Right renal pelvis (tissue), 4 donors: ENCODE measurements around the gene CPAMD8. TPM values are rescaled to one million over a fixed set of nuclear protein-coding genes. Genes with fewer than 3 reads are reported as not detected.

Experiments
- DNase-seq, 4 donors: peaks; one replicate each; pipeline ENCODE4 v3.0.0-alpha.2; 2013; ENCODE audit warnings: low read depth in 4 of 4, low spot score in 3 of 4, missing footprints in 1 of 4
- polyA plus RNA-seq, 4 donors: library from polyadenylated mRNA; unstranded; fragments of 120-200 nt; gene quantifications; one replicate each; pipeline ENCODE4 v1.2.1, GENCODE V29; 2013; ENCODE audit not compliant: insufficient read length in 4 of 4

The CPAMD8 gene
- polyA plus RNA-seq, 4 donors: 35.9 to 50.0 (median 41.7) TPM

DNA sequence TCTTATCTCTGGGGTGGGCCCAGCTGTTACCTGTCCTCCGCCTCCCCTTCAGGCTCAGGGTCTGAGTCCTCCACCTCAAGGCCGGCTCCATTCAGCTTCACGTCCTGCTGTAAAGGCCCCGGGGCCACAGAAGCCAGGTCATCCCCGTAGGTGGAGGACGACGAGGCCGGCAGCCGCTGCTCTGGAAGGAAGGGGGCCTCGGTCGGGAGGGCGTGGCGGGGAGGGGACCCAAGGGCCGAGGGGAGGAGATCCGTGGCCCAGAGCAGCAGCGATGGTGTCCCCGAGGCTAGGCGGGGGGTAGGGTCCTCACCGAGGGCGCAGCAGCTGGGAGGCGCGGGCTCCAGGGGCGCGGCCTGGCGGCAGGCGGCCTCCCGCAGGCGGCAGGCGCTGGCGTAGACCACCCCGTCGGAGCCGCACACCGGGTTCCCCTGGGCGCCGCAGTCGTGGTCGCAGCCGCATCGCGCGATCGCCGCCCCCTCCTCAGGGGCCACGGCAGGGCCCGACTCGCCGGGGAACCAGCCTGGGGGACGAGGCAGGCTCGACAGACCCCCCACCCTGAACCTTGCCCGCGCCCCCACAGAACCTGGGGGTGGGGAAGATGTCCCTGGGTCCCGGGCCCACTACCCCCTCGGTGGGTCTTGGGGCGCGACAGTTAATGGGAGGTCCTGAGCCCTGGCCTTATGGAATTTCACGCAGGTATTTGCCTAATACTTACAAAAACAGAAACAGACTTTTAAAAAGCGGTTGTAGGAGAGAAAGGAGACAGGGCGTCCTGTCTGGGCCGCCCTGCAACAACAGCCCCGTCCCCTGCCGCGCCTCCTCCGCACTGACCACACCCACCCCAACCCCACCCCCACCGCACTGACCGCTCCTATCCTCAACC, 130.2 kb downstream of the CPAMD8 start:
- DNase-seq: no peak

DNA sequence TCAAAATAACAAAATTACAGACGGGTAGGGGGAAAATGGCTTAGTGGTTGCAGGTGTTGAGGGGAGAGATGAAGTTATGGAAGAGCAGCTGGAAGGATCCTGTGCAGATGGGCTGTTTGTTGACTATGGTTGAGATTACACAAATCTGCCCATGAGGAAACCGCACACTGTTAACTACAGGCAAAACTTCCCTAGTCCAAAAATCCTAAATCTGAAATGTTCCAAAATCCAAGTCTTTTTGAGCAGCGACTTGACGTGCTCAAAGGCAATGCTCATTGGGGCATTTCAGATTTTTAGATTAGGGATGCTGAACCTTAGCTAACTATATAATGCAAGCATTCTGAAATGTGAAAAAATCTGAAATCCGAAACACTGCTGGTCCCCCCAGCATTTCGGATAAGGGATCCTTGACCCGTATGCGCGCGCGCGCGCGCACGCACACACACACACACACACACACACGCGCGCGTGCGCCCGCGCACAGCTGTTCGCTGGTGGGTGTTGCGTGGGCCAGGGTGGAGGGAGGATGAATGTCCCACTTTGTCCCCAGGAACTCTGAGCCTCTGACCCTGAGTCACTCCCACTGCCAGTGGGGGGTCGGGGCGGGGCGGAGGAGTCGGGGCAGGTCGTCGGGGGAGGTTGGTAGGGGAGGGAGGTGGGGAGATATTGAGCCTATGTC, 131.0 kb downstream of the CPAMD8 start:
- no peak for DNase-seq

DNA sequence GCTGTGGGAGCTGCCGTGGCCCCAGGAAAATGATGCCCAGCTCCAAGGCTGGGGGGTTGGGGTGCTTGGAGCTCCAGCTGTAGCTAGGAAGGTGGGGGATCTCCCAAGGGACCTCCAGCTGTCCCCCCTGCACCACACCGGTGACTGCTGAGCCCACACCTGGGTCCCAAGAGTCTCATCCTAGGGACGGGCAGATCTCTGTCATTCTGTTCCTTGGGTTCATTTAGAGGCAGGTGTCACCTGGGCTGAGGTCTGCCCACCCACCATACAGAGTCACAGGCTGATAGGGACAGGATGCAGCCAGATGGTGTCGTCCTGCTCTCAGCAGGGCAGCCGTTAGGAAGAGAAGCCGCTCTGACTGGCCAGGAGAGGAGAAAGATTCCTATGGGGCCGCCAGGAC, 132.5 kb downstream of the CPAMD8 start:
- no peak for DNase-seq

DNA sequence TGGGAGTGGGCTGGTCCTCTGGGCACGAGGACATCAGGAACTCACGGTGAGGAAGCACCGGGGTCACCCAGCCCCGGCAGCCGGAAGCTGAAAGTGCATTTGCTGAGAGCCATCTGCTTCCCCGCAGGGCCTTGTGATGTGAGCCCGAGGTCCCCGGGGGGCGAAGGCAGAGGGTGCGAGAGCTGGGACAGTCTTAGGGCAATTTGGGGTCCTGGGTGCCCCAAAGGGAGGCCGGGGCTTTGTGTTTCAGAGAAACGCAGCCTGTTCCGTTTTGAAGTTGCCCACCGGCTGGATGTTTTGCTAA, 133.0 kb downstream of the CPAMD8 start:
- no peak for DNase-seq

DNA sequence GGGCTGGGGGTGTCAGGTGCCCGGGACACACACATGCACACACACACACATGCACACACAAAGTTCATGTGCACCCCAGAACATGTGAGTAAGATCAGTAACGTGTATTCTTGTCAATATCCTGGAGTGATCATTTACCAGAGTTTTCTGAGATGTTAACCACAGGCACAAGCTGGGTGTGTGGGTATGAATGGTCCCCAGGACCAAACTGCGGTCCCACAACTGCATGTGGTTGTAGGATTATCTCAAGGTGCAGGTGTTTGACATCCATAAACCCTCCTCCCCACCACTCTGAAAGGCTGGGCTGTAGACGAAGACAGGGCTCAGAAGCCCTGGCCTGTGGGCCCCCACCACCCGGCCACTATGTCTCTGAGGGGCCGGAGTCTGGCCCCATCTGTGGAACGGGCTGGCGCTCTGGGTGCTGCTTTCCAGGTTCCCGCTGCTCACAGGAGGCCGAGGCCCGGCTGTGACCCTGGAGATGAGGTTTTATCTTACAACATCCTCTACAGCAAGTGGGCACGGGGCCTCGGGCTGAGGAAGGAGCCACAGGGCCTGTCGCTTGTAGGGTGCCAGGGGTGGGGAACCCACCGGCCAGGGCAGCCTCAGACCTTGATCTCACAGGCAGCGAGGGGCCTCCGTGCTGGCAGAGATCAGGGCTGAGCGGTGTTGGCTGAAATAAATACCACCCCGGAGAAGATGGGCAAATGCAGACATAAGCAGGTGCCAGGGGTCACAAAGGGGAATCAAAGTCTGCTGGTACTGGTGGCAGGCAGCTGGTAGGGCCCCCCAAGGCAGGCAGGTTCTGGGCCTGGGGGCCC, 133.5 kb downstream of the CPAMD8 start:
- no peak for DNase-seq

DNA sequence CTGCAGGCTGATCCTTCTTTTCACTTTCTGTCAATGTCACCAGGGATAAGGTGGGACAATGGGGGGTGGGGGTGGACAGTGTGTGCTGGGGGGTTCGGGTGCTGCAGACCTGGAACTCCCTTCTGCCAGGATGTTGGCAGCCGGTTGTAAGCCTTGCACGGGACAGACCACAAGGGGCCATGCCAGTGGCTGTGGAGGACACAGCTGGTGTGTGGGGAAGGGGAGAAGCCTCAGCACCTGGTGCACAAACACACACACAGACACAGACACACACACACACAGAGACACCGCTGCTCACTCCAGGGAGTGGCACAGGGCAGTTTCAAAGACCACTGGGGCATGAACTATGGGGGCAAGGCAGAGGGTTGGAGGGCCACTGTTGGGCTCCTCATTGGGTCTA, 134.2 kb downstream of the CPAMD8 start:
- DNase-seq: no peak

DNA sequence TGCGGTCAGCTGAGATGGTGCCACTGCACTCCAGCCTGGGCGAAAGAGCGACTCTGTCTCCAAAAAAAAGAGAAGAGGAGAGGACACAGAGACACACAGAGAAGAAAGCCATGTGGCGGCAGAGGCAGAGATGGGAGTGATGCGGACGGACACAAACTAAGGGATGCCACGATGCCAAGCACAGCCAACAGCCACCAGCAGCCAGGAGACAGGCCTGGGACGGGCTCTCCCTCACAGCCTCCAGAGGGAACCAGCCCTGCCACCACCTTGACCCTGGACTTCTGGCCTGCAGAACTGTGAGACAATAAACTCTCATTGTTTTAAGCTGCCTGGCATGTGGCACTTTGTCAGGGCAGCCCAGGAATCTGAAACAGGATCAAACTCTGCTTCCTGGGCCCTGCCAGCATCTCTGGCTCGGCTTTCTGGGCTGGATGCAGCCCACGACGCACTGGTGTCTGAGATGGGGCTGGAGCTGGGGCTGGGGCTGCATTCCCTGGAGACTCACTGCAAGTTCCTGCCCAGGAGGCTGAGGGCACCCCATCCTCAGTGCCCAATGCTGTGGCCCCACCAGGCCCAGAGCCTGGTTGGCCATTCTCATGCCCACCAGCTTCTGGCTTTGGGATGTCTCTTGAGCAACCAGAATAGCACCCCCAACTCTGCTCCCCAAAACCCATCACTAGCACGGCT, 134.8 kb downstream of the CPAMD8 start:
- DNase-seq: no peak

DNA sequence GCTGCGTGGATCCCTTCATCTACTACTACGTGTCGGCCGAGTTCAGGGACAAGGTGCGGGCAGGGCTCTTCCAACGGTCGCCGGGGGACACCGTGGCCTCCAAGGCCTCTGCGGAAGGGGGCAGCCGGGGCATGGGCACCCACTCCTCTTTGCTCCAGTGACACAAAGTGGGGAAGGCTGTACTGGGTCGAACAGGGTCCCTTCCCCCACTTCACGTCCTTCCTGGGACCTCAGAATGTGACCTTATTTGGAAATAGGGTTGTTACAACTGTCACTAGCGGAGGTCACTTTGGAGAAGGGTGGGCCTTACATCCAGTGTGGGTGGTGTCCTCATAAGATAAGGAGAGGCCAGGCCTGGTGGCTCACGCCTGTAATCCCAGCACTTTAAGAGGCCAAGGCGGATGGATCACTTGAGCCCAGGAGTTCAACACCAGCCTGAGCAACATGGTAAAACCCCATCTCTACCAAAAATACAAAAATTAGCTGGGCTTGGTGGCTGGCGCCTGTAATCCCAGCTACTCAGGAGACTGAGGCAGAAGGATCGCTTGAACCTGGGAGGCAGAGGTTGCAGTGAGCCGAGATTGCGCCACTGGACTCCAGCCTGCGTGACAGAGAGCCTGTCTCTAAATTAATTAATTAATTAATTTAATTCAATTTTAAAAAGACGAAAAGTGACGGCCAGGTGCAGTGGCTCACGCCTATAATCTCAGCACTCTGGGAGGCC, 136.0 kb downstream of the CPAMD8 start:
- DNase-seq: no peak

DNA sequence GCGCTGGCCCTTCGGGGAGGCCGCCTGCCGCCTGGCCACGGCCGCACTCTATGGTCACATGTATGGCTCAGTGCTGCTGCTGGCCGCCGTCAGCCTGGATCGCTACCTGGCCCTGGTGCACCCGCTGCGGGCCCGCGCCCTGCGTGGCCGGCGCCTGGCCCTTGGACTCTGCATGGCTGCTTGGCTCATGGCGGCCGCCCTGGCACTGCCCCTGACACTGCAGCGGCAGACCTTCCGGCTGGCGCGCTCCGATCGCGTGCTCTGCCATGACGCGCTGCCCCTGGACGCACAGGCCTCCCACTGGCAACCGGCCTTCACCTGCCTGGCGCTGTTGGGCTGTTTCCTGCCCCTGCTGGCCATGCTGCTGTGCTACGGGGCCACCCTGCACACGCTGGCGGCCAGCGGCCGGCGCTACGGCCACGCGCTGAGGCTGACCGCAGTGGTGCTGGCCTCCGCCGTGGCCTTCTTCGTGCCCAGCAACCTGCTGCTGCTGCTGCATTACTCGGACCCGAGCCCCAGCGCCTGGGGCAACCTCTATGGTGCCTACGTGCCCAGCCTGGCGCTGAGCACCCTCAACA, 136.6 kb downstream of the CPAMD8 start:
- DNase-seq: no peak

DNA sequence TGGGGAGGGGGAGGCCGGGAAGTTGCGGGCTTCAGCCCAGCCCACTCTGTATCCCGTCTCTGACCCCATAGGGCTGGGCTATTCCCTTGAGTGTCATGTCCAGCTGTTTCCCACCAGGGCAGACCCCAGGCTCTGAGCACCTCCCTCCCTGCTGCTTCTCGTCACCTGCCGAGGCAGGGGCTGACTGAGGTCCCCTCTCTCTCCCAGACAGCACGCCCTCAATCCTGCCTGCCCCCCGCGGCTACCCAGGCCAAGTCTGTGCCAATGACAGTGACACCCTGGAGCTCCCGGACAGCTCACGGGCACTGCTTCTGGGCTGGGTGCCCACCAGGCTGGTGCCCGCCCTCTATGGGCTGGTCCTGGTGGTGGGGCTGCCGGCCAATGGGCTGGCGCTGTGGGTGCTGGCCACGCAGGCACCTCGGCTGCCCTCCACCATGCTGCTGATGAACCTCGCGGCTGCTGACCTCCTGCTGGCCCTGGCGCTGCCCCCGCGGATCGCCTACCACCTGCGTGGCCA, 137.2 kb downstream of the CPAMD8 start:
- no peak for DNase-seq

DNA sequence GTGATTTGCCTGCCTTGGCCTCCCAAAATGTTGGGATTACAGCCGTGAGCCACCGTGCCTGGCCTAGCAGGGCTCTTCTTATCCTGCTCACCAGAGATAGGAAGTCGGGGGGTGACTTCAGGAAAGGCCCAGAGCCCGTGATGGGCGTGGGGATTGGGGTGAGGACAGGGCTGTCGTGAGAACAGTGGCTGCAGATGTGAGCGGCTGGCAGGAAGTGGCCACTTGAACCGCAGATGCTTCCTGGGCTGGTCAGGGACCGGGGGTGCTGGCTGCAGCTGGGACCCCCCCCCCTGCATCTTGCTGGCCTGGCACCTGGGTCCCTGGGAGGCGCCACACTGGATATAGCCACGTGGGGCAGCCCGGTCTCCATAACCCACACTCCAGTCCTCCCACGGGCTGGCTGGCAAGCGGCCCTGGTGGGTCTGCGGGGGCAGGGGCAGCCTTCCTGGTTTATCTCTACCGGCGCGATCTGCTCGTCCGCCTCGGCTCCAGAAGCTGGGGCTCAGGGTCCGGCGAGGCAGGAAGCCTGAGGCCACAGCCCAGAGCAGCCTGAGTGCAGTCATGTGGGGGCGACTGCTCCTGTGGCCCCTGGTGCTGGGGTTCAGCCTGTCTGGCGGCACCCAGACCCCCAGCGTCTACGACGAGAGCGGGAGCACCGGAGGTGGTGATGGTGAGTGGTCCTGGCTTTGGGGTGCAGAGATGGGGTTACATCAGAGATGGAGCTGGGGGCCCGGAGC, 137.8 kb downstream of the CPAMD8 start, which contains the start of gene F2RL3:
Gene F2RL3, plus strand, starts transcription at position 371 of the 737 bp plus-strand sequence. Its CDS starts 191 bp downstream, at position 562.
- no peak for DNase-seq

DNA sequence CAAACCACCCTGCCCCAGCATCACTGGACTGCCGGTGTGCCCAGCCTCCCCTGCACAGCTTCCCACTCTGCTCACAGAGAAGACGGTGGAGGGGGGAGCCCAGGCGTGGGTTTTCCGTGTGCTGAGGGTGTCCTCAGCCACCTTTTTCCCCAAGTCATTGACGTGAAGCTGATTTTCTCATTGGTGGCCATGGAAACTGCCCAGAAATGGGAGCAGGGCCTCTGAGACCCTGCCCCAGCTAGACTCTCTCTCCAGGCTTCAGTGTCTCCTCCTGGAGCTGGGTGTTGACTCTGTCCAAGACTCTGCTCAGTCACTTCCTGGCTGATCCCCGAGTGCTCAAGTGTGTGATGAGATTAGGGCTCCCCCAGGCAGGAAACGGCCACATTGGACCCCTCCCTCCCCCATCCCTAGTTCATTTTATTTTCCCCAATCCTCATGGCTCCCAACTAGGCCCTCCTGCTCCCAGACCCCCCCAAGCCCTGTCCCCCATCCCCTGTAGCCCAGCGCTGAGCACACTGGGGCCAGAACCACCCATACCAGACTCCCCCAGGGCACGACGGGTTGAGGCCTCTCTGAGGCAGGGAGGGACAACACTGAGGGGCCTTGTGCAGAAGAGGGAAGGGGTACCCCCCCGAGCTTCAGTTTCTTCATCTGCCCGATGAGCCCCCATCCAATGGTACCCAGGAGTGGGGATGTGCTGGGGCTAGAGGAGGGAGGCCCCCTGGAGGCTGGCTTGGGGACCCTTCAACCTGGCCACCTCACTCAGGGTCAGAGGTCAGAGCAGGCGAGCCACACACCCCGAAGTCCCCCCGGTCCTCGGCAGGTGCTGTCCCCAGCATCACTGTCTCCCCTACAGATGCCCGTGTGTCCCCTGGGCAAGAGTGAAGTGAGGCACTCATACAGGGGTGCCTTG, 139.0 kb downstream of the CPAMD8 start:
- DNase-seq: no peak

DNA sequence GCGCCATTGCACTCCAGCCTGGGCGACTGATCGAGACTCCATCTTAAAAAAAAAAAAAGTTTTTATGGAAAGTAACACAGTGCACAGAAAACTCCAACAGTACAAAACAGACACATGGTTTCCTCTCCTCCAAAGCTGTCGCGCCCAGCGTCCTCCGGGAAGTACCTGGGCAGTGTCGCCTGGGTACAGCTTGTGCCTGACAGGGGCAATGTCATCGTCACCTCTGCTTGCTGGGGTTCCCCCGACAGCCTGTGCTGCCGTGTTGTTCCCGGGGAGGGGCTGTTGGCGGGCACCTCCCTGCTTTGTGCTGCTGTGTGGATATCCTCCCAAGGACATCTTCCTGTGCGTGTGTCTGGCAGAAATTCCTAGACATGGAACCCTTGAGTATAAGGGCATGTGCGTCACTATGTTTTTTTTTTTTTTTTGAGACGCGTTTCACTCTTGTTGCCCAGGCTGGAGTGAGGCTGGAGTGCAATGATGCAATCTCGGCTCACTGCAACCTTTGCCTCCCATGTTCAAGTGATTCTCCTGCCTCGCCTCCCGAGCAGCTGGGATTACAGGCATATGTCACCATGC, 140.2 kb downstream of the CPAMD8 start:
- DNase-seq: no peak

DNA sequence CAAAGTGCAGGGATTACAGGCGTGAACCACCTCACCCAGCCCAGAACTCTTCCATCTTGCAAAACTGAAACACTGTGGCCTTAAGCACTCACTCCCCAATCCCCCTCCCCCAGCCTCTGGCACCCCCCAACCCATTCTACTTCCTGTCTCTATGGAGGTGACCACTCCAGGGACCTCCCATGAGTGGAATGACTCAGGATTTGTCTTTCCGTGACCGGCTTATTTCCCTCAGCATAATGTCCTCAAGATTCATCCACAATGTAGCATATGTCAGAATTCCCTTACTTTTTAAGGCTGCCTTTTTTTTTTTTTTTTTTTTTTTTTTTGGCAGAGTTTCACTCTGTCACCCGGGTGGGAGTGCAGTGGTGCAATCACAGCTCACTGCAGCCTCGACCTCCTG, 141.4 kb downstream of the CPAMD8 start:
- DNase-seq: no peak

DNA sequence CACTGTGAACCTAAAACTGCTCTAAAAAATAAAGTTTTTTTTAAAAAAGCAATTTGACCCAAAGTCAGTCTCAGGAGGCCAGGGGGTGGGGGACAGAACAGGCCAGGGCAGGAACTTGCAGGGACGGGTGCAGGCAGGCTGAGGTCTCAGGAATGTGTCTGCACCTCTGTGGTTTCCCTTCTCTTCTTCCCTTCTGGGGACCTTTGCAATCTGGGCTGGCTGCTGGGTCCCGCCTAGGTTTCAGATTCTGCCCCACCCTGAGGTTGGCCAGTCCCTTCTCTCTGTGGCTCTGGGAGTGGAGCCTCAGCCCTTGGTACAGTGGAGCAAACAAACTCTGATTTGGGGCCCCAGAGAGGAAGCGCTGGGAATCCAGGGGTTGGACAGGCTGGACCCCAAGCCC, 143.1 kb downstream of the CPAMD8 start:
- DNase-seq: no peak

DNA sequence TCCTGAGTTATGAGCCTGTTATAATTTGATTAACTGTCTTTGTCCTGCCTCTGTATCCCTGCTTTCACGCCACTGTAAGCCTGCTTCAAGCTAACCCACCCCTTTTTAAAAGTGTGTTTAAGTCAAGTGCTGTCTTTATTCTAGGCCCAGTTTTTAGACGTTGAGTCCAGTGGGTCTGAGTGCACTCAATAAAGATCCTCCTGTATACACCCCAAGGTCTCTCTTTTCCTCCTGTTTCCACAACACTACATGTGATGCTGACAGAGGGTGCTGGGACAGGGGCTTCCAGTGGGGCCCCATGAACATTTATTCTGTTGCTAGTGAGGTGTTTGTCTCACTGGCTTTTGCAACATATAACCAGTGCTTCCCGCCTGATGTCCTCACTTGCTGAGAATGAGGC, 144.5 kb downstream of the CPAMD8 start:
- DNase-seq: no peak

DNA sequence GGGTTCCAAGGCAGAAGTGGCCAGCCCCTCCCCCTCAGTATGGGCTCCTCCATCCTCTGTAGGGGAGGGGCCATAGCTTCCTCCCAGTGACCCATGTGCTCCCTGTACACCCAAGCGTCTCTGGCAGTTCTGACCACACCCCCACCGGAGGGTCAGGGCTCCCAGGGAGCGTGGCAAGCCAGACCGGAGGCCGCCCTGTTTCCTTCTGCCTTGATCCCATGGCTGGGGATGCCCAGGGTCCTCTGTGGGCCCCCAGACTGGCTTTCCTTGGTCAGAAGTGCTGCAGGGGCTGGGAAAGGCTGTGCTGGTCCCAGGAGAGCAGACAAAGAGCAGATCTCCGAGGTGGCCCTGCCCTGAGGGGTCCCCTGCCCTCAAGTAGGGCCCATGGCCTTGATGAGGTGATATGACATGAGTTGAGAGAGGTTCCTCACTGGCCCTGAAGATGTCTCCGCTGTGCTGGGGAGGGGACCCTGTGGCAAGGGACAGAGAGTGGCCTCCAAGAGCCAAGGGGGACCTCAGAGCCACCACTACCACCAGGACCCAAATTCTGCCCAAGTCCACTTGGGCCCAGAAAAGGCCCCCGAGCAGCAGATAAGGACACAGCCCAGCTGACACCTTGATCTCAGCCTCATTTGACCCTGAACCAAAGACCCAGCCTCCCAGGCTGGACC, 145.6 kb downstream of the CPAMD8 start:
- no peak for DNase-seq
